ENCODE measurements around the gene GALNT15.

GRCh38 chr3:16253601-16254000, 79.1 kb downstream of the GALNT15 start:
- TF ChIP-seq, protein P1, sequence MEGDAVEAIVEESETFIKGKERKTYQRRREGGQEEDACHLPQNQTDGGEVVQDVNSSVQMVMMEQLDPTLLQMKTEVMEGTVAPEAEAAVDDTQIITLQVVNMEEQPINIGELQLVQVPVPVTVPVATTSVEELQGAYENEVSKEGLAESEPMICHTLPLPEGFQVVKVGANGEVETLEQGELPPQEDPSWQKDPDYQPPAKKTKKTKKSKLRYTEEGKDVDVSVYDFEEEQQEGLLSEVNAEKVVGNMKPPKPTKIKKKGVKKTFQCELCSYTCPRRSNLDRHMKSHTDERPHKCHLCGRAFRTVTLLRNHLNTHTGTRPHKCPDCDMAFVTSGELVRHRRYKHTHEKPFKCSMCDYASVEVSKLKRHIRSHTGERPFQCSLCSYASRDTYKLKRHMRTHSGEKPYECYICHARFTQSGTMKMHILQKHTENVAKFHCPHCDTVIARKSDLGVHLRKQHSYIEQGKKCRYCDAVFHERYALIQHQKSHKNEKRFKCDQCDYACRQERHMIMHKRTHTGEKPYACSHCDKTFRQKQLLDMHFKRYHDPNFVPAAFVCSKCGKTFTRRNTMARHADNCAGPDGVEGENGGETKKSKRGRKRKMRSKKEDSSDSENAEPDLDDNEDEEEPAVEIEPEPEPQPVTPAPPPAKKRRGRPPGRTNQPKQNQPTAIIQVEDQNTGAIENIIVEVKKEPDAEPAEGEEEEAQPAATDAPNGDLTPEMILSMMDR (IDR thresholded peaks at IDR 0.05; ENCODE audit: low read depth, low read length): no peak
- TF ChIP-seq EZH2phosphoT487 (IDR thresholded peaks at IDR 0.05; ENCODE audit: low read depth): no peak
